Stimulated activated CD4-positive, alpha-beta T cell treated with anti-CD3 and anti-CD28 coated beads, Interleukin-1b, Interleukin-23, amount 100 ng/mL, for 24 hours (primary cell): Measurements from ENCODE around the gene ZFX.
"Not testable (repeated sequence)": the region's sequence is repeated elsewhere in the genome, so short reads cannot be mapped to it uniquely, and the experiment has no call there.

ENCODE experiments used
- DNase-seq, 4 experiments: peaks; one replicate each; pipeline ENCODE4 v3.0.0-alpha.2; 2020; ENCODE audit warnings: low read depth in 4 of 4, low spot score in 1 of 4

ZFX gene

GRCh38 chrX:24149351-24150050 is at the start of gene ZFX:
TSS of gene ZFX (plus strand) at chrX:24149729. CDS start at chrX:24172743, 23,014 bp downstream.
- peak; percentile 26 to 42 (median 29) for DNase-seq

DNA sequence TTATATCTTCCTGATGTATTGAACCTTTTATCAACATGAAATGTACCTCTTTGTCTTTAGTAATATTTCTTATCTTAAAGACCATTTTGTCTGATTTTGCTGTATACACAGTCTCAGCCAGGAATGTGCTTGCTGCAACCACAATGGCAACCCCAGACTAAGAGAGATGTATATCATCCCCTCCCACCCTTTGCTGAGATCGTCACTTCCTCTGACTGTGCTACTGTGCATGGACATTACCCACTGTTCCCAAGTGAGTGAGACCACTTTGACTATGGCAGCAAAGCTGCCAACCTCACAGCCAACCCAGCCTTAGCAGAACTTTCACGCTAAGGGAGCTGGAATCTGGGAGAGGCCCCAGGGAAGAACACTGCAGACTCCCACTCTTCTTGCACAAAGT is 48.8 kb upstream of the ZFX start:
- DNase-seq = no peak

- DNase-seq = no peak
Observed at GRCh38 chrX:24110069-24110468, 39.5 kb upstream of the ZFX start.

GRCh38 chrX:24113181-24113580 is 36.3 kb upstream of the ZFX start:
- no peak for DNase-seq

DNA sequence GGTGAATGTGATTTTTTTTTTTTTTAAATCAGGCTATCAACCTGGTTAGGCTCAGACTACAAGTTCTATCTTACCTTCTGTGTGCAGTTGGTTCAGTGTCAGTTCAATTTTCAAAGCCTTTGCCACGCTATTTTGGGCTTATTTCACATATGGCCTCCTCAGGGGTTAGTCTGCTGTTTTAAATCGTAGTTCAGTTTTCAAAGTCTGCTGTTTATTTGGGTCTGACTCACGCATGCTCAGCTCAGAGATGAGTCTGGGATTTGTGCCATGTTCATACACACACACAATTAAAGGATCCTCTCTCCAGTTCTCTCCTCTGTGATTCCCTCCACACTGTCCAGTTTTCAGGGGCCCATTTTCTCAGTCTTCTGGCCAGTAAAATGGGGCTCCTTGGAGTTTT is 32.3 kb upstream of the ZFX start:
- DNase-seq = no peak

DNA sequence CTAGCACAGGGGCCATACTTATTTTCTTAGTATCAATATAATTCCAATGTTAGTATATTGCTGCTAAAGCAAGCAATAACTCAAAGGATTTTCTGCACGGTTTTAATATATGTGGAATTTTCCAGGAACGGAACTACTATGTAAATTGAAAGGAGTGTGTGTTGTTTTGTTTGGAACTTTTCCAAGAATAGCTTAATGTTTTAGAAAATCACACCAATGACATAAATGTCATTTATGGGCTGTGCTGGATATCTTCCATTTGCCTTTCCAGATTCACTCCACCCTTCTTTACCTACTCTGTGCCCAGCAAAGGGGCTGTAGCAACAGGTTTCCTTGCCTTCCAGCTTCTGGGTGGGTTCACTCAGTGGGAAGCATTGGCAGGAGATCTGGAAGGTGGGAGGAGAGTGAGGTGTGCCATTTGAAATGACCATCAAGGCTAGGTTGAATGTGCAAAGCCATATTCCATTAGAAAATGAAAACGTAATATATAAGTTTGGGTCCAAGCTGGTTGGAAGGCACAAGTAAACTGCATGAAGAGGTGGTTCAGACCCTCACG is 25.2 kb upstream of the ZFX start:
- no peak for DNase-seq

- DNase-seq = no peak
Observed at GRCh38 chrX:24125028-24125612, 24.4 kb upstream of the ZFX start.

DNA sequence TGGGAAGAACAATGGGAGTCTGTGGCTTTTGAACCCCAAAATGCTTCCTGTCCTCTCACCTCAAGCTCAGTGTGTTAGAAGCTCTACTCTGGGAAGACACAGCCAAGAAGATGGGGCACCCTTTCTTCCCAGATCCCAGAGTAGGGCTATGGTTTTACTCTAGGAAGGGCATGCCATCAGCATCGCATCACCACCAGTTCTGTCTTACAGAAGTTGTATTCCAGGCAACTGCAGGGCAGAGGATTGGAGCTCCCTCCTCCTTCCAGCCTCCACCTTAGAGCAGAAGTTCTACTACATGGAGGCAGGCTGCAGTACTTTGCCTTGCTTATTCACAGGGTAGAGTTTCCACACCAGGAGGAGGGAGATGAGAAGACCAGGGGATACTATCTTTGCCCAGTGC is 18.1 kb upstream of the ZFX start:
- no peak for DNase-seq

- no peak for DNase-seq
Observed at GRCh38 chrX:24133312-24133711, 16.2 kb upstream of the ZFX start.

- DNase-seq = not testable (repeated sequence)
Observed at GRCh38 chrX:24135768-24136167, 13.8 kb upstream of the ZFX start.

DNA sequence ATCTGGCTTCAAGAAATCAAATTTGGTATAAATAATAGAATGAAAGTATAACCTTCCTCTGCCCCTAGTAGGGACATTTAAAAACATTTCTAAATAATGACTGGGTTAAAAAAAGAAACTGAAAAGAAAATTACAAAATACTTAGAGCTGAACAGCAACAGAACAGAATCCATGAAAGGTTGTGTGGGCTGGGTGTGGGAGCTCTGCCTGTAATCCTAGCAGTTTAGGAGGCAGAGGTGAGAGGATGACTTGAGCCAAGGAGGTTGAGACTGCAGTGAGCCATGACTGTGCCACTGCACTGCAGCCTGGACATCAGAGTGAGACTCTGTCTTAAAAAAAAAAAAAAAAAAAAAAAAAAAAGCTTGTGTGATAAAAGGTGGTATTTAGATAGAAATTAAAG is 12.3 kb upstream of the ZFX start:
- no peak for DNase-seq

DNA sequence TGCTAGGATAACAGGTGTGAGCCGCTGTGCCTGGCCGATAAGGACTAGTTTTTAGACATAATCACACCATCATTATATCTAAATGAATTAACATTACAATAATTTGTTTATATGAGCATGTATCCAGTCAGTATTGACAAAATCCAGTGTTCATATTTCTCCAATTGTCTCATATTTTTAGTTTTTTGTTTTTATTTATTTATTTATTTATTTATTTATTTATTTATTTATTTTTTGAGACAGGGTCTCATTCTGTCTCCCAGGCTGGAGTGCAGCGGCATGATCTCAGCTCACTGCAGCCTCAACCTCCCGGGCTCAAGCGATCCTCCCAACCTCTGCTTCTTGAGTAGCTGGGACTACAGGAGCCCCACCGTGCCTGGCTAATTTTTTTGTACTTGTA is 5.5 kb upstream of the ZFX start:
- DNase-seq = not testable (repeated sequence)

DNA sequence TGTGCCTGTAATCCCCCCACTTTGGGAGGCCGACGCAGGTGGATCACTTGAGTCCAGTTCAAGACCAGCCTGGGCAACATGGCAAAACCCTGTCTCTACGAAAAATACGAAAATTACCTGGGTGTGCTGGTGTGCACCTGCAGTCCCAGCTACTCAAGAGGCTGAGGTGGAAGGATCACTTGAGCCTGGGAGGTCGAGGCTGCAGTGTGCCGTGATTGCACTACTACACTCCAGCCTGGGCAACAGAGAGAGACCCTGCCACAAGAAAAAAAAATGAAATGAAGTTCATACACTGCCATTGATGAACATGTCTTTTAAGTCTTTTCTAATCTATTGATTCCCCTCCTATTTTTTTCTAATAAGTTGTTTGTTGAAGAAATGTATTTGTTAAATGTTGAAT is 5.0 kb upstream of the ZFX start:
- no peak for DNase-seq

GRCh38 chrX:24145303-24146186 is 4.0 kb upstream of the ZFX start:
- no peak for DNase-seq

GRCh38 chrX:24146283-24146949 is 3.1 kb upstream of the ZFX start:
- DNase-seq = no peak

- DNase-seq = no peak
Observed at GRCh38 chrX:24147165-24147564, 2.4 kb upstream of the ZFX start.

DNA sequence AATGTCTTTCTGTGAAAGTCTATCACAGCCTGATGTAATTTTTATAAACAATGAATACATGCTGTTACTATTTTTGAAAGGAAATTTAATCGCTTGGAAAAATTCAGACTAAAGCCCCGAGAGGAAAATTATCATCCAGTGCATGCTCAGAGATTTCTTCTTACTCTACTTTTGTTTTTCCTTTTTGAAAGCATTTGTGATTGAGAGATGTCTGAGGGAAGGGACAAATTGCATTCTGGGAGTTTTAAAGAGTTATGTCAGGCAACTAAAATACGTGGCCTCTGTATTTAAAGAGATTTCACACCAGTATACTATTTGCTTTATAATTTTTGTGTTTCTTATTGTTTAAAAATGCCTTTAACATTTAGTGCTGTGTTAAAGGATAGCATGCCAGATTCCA is 1.4 kb upstream of the ZFX start:
- no peak for DNase-seq

GRCh38 chrX:24148535-24149350 is 786 bp upstream of the ZFX start:
- DNase-seq = peak in 1 of 4 experiments; percentile 8

- peak; percentile 29 to 72 (median 68) for DNase-seq
Observed at GRCh38 chrX:24150051-24150790, 692 bp downstream of the ZFX start.

GRCh38 chrX:24150898-24151297 is 1.4 kb downstream of the ZFX start:
- no peak for DNase-seq
